Measurements from ENCODE around the gene GPR183.

DNA sequence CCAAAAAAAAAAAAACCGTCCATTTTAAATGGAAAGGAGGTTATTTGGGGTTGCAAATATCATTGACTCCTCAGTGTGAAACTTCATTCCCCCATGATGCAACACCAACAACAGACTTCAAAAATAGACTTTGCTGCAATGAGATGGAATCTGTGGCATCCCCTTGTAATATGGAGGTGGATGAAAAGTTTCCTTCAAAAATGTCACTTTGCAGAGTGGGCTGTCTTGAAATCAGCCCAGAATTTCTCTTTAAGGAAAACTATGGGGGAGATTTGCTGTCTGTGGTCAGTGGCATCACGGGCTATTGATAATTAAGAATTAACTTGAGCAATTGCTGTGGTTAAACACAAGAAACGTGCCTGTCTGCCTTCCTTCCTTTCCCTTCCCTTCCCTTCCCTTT is 50.5 kb downstream of the GPR183 start:
- TF ChIP-seq ARNT (IDR thresholded peaks at IDR 0.05) (no peak), FOXA1 (IDR thresholded peaks at IDR 0.05) (no peak), BHLHE40 (IDR thresholded peaks at IDR 0.05; ENCODE audit: borderline replicate concordance) (no peak), SP1 (IDR thresholded peaks at IDR 0.05) (no peak), NFRKB (IDR thresholded peaks at IDR 0.05) (no peak), HDGF (IDR thresholded peaks at IDR 0.05; ENCODE audit: borderline replicate concordance) (no peak), FOXK2 (IDR thresholded peaks at IDR 0.05) (no peak), L3MBTL2 (conservative IDR thresholded peaks at IDR 0.05) (no peak), ELF4 (IDR thresholded peaks at IDR 0.05) (no peak)

Measured in HEK293T (cell line).